PC-9 (cell line): ENCODE data around the gene SPPL2C.

Experiments used
- CTCF ChIP-seq: fragments of 200-600 bp; sonication (generic); conservative IDR thresholded peaks from 2 replicates; pipeline ENCODE4 v1.6.1; 2017; ENCODE audit warnings: mixed run types, antibody characterized with exemption, mild to moderate bottlenecking, moderate library complexity
- EZH2 ChIP-seq: fragments of 200-600 bp; sonication (generic); IDR thresholded peaks from 2 replicates; pipeline ENCODE4 v1.8.0; 2017; ENCODE audit warnings: antibody characterized with exemption, low read depth

- TF ChIP-seq CTCF (no peak), EZH2 (no peak)
These were observed 31.9 kb downstream of the SPPL2C start for GRCh38 chr17:45876539-45876938.
